OCI-M2 (cell line): Measurements from ENCODE around the gene BATF3.

Source experiments
- DNase-seq: peaks from one replicate; lab custom pipeline; 2025; ENCODE audit not compliant: unreplicated experiment; lab: John Stamatoyannopoulos, UW

BATF3 gene

DNA sequence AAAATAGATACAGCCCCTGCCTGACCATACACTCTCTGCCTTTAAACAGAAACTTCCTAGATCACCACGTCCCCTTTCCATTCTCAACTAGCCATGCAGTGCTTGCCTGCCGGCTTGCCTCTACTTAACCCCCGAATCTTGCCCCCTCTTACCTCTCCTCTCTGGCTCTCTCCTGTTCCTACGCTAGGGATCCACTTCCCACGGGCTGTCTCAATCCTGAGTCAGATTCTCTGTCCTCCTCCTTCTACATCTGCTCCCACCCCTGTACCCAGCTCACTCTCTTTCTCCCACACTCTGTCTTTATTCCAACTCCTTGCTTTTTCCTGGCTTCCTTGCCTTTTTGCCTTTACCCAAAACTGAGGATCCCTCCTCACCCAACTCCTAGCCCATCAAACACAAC lies 61.7 kb downstream of the BATF3 start:
- no peak for DNase-seq
